ENCODE measurements around the gene KIDINS220. TPM values are rescaled to one million over a fixed set of nuclear protein-coding genes. Genes with fewer than 3 reads are reported as not detected.
A peak's percentile ranks its signal among the peaks of the same experiment; 100 is the strongest.

KIDINS220 gene
- total RNA-seq, 1 experiment from 2014 or later, result 20.1 TPM

DNA sequence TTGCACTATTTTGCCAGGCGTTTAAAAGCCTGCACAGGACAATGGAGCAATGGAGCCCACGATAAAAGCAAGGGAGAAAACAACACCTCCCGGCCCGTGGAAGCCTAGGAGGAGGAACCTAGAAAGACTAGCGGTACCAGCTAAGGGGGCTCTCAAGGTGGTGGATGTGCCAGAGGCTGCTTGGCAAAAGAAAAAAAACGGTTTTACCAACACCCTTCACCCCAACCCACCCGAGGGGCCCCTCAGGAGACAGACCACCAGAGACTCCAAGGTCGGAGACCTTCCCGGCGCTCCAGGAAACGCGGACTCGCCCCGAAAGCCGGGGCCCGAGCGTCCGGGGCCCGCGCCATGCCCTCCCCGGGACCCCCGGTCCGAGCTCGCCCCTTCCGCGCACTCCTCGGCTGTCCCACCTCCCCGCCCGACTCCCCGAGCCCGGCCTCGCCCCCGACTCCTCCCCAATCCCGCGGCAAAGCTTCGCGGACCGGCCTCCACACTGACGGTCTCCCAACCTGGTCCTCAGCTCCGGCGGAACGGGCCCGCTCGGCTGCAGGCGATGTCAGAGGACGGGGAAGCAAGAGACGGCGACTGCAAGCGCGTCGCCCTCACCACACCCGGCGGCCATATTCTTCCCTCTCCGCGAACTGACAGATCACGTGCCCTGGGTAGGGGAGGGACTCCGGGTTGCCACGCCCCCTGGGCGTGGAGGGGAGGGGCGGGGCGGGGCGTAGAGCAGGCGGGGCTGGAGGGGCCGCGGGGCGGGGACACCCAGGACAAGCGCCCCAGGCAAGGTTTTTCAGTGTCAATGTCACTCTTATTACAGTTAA is at the start of gene KIDINS220 (continued):
- TF ChIP-seq EZH2 (IDR thresholded peaks at IDR 0.05) (no peak), CEBPB (IDR thresholded peaks at IDR 0.05; ENCODE audit: low read depth) (no peak), SIN3A (IDR thresholded peaks at IDR 0.05; ENCODE audit: low read depth) (peak; percentile 60), POLR2AphosphoS5 (IDR thresholded peaks at IDR 0.05; ENCODE audit: low read depth, low read length) (peak; percentile 92), ZFX (IDR thresholded peaks at IDR 0.05) (no peak; the same call in 1 of the 2 replicates)

DNA sequence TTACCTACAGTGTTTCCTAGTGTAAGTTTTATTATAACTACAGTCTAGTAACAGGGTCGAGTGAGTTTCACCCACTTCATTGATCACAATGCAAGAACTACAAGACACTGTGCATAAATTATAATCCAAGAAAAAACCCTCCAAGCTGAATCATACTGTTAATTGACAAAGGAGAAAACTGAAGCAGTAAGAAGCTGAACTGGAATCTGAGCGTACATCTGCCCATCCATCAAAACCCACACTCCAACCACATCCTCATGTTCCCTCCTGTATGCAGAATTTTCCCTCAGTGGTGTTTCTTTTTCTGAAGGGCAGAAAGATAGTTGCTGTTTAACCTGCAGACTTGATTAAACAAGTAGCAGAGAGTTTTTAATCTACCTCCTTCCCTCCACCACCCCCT is 49.5 kb upstream of the KIDINS220 start:
- POLR2A ChIA-PET, result no interaction called here
- Histone ChIP-seq H2AFZ (ENCODE audit: low read depth, low read length, poor library complexity, severe bottlenecking) (no peak overlapping the region), H3K4me1 (ENCODE audit: control insufficient read depth in 1 of 2, insufficient read depth in 2 of 2, low read length in 2 of 2) (no peaks in the 10 kb centered on the region), H4K20me1 (ENCODE audit: insufficient read depth) (no peaks in the 10 kb centered on the region), H3K36me3 (ENCODE audit: control insufficient read depth in 1 of 2, insufficient read depth in 2 of 2, low read length in 2 of 2) (no peaks in the 10 kb centered on the region; a peak in 1 of 4 replicates), H3K79me2 (ENCODE audit: insufficient read depth, low read length) (no peaks in the 10 kb centered on the region), H3K27me3 (ENCODE audit: insufficient read depth, low read length) (no peaks in the 10 kb centered on the region), H3K9me2 (ENCODE audit: insufficient read depth) (no peaks in the 10 kb centered on the region), H3K4me2 (ENCODE audit: low read length) (no peak overlapping the region), H3K9me3 (ENCODE audit: control insufficient read depth in 1 of 2, insufficient read depth in 1 of 2, low read depth in 1 of 2, low read length in 2 of 2) (no peaks in the 10 kb centered on the region), H3K9ac (ENCODE audit: low read length) (no peak overlapping the region), H3K27ac (ENCODE audit: low read depth, low read length) (no peak overlapping the region), H3K4me3 (replicated peaks in 1 of 2; ENCODE audit: low read depth in 1 of 2, low read length in 2 of 2) (no peak overlapping the region)
- intact Hi-C loops (cut with micrococcal nuclease), result no loop called here
- DNase-seq (ENCODE audit: low read depth, low spot score) (no peak), ATAC-seq (no peak)
- CTCF ChIA-PET, result no interaction called here
- BruUV-seq (replicated peaks), result no TSS peak
- RAD21 ChIA-PET (ENCODE audit: low non-redundant PET in 1 of 2, low total read pairs in 2 of 2, uncharacterized antibody in 2 of 2, unreplicated experiment in 2 of 2), result no interaction called here
- TF ChIP-seq, protein P1, sequence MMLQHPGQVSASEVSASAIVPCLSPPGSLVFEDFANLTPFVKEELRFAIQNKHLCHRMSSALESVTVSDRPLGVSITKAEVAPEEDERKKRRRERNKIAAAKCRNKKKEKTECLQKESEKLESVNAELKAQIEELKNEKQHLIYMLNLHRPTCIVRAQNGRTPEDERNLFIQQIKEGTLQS (IDR thresholded peaks at IDR 0.05), result no peak
- no peak for TF ChIP-seq ELF1 (IDR thresholded peaks at IDR 0.05; ENCODE audit: borderline replicate concordance, low read depth)
- no peak for TF ChIP-seq ZNF274 (IDR thresholded peaks at IDR 0.05; ENCODE audit: low read depth, low read length)
- TF ChIP-seq EZH2 (IDR thresholded peaks at IDR 0.05), result no peak
- no peak for TF ChIP-seq JUND (IDR thresholded peaks at IDR 0.05)
- no peak for TF ChIP-seq POLR2AphosphoS5 (IDR thresholded peaks at IDR 0.05; ENCODE audit: low read depth, low read length)
- TF ChIP-seq, protein P2, sequence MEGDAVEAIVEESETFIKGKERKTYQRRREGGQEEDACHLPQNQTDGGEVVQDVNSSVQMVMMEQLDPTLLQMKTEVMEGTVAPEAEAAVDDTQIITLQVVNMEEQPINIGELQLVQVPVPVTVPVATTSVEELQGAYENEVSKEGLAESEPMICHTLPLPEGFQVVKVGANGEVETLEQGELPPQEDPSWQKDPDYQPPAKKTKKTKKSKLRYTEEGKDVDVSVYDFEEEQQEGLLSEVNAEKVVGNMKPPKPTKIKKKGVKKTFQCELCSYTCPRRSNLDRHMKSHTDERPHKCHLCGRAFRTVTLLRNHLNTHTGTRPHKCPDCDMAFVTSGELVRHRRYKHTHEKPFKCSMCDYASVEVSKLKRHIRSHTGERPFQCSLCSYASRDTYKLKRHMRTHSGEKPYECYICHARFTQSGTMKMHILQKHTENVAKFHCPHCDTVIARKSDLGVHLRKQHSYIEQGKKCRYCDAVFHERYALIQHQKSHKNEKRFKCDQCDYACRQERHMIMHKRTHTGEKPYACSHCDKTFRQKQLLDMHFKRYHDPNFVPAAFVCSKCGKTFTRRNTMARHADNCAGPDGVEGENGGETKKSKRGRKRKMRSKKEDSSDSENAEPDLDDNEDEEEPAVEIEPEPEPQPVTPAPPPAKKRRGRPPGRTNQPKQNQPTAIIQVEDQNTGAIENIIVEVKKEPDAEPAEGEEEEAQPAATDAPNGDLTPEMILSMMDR (IDR thresholded peaks at IDR 0.05 in 2 of 3, conservative IDR thresholded peaks at IDR 0.05 in 1 of 3; ENCODE audit: borderline replicate concordance in 1 of 3, insufficient read depth in 1 of 3, low read depth in 2 of 3, low read length in 2 of 3), result no peak
- TF ChIP-seq ZFX (IDR thresholded peaks at IDR 0.05), result no peak
- TF ChIP-seq SRF (IDR thresholded peaks at IDR 0.05; ENCODE audit: low read depth), result no peak
- TF ChIP-seq SP1 (IDR thresholded peaks at IDR 0.05; ENCODE audit: low read depth), result no peak
- no peak for TF ChIP-seq POLR2A (IDR thresholded peaks at IDR 0.05; ENCODE audit: borderline replicate concordance, extremely low read depth, insufficient read depth, insufficient read length)
- TF ChIP-seq SIN3A (IDR thresholded peaks at IDR 0.05; ENCODE audit: low read depth), result no peak
- TF ChIP-seq, protein P3, sequence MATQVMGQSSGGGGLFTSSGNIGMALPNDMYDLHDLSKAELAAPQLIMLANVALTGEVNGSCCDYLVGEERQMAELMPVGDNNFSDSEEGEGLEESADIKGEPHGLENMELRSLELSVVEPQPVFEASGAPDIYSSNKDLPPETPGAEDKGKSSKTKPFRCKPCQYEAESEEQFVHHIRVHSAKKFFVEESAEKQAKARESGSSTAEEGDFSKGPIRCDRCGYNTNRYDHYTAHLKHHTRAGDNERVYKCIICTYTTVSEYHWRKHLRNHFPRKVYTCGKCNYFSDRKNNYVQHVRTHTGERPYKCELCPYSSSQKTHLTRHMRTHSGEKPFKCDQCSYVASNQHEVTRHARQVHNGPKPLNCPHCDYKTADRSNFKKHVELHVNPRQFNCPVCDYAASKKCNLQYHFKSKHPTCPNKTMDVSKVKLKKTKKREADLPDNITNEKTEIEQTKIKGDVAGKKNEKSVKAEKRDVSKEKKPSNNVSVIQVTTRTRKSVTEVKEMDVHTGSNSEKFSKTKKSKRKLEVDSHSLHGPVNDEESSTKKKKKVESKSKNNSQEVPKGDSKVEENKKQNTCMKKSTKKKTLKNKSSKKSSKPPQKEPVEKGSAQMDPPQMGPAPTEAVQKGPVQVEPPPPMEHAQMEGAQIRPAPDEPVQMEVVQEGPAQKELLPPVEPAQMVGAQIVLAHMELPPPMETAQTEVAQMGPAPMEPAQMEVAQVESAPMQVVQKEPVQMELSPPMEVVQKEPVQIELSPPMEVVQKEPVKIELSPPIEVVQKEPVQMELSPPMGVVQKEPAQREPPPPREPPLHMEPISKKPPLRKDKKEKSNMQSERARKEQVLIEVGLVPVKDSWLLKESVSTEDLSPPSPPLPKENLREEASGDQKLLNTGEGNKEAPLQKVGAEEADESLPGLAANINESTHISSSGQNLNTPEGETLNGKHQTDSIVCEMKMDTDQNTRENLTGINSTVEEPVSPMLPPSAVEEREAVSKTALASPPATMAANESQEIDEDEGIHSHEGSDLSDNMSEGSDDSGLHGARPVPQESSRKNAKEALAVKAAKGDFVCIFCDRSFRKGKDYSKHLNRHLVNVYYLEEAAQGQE (IDR thresholded peaks at IDR 0.05; ENCODE audit: low read depth), result no peak
- TF ChIP-seq, protein P4, sequence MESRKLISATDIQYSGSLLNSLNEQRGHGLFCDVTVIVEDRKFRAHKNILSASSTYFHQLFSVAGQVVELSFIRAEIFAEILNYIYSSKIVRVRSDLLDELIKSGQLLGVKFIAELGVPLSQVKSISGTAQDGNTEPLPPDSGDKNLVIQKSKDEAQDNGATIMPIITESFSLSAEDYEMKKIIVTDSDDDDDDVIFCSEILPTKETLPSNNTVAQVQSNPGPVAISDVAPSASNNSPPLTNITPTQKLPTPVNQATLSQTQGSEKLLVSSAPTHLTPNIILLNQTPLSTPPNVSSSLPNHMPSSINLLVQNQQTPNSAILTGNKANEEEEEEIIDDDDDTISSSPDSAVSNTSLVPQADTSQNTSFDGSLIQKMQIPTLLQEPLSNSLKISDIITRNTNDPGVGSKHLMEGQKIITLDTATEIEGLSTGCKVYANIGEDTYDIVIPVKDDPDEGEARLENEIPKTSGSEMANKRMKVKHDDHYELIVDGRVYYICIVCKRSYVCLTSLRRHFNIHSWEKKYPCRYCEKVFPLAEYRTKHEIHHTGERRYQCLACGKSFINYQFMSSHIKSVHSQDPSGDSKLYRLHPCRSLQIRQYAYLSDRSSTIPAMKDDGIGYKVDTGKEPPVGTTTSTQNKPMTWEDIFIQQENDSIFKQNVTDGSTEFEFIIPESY (IDR thresholded peaks at IDR 0.05; ENCODE audit: extremely low read depth, insufficient replicate concordance, low read length), result no peak
- no peak for TF ChIP-seq RAD21 (IDR thresholded peaks at IDR 0.05; ENCODE audit: low read depth)
- TF ChIP-seq EGR1 (IDR thresholded peaks at IDR 0.05; ENCODE audit: low read depth), result no peak
- TF ChIP-seq FOSL1 (IDR thresholded peaks at IDR 0.05; ENCODE audit: low read depth), result no peak
